ENCODE measurements around the gene DGKG. TPM values are rescaled to one million over a fixed set of nuclear protein-coding genes. Genes with fewer than 3 reads are reported as not detected.

DGKG gene
- total RNA-seq, 3 donors from 2014 or later = 0.80 to 6.7 (median 0.96) TPM

GRCh38 chr3:186172353-186172752 is 189.7 kb downstream of the DGKG start:
- H3K4me1 ChIP-seq (ENCODE audit: low read depth) = no peaks in the 10 kb centered on the region
- DNase-seq (no peak), ATAC-seq (no peak)
- no peak for TF ChIP-seq CTCF (IDR thresholded peaks at IDR 0.05)
- H3K9me3 ChIP-seq = no peaks in the 10 kb centered on the region
- no peak overlapping the region for H3K4me3 ChIP-seq
- no peaks in the 10 kb centered on the region for H3K36me3 ChIP-seq (ENCODE audit: low read depth)
- intact Hi-C loops (cut with DNase I, micrococcal nuclease) = no loop called here

- no peak for TF ChIP-seq CTCF (IDR thresholded peaks at IDR 0.05)
- H3K36me3 ChIP-seq (ENCODE audit: low read depth) = no peaks in the 10 kb centered on the region
- H3K4me1 ChIP-seq (ENCODE audit: low read depth) = no peaks in the 10 kb centered on the region
- intact Hi-C loops (cut with DNase I, micrococcal nuclease) = no loop called here
- DNase-seq (no peak), ATAC-seq (no peak)
- H3K4me3 ChIP-seq = no peak overlapping the region
- H3K9me3 ChIP-seq = no peaks in the 10 kb centered on the region
These were observed 190.5 kb downstream of the DGKG start for GRCh38 chr3:186171521-186171920.

GRCh38 chr3:186170516-186170915 is 191.5 kb downstream of the DGKG start:
- Histone ChIP-seq H3K36me3 (ENCODE audit: low read depth) (no peaks in the 10 kb centered on the region), H3K9me3 (no peaks in the 10 kb centered on the region), H3K4me3 (no peak overlapping the region), H3K4me1 (ENCODE audit: low read depth) (no peaks in the 10 kb centered on the region)
- DNase-seq (no peak), ATAC-seq (no peak)
- TF ChIP-seq CTCF (IDR thresholded peaks at IDR 0.05) = no peak
- intact Hi-C loops (cut with DNase I, micrococcal nuclease) = no loop called here

- H3K9me3 ChIP-seq = no peaks in the 10 kb centered on the region
- no peak for DNase-seq
- intact Hi-C loops (cut with DNase I, micrococcal nuclease) = no loop called here
- H3K36me3 ChIP-seq (ENCODE audit: low read depth) = no peaks in the 10 kb centered on the region
- TF ChIP-seq CTCF (IDR thresholded peaks at IDR 0.05) = no peak
- no peak for ATAC-seq
- H3K4me3 ChIP-seq = no peak overlapping the region
- H3K4me1 ChIP-seq (ENCODE audit: low read depth) = no peaks in the 10 kb centered on the region
These were observed 192.7 kb downstream of the DGKG start for GRCh38 chr3:186169379-186169778.

GRCh38 chr3:186168976-186169375 is 193.1 kb downstream of the DGKG start:
- Histone ChIP-seq H3K9me3 (no peaks in the 10 kb centered on the region), H3K36me3 (ENCODE audit: low read depth) (no peaks in the 10 kb centered on the region), H3K4me1 (ENCODE audit: low read depth) (no peaks in the 10 kb centered on the region), H3K4me3 (no peak overlapping the region)
- TF ChIP-seq CTCF (IDR thresholded peaks at IDR 0.05) = no peak
- intact Hi-C loops (cut with DNase I, micrococcal nuclease) = no loop called here
- no peak for DNase-seq
- no peak for ATAC-seq
